SK-N-SH (cell line): ENCODE data around the gene TMX4. TPM values are rescaled to one million over a fixed set of nuclear protein-coding genes. Genes with fewer than 3 reads are reported as not detected.

Experiments used
- CTCF ChIA-PET: fragments of 300-600, 350-600 bp; formaldehyde crosslinking; extraction: SDS; loops from one replicate; lab custom pipeline; 2021; lab: Yijun Ruan, JAX
- POLR2A ChIA-PET: fragments of 350-600 bp; sonication (Branson Sonifier 250); formaldehyde crosslinking; extraction: SDS; loops from one replicate; lab custom pipeline; 2020; ENCODE audit warnings: antibody characterized with exemption, inconsistent platforms; lab: Yijun Ruan, JAX
- DNase-seq: peaks from one replicate; pipeline ENCODE4 v3.0.0; 2012
- H2AFZ ChIP-seq: fragments of 200-600 bp; sonication (generic); 2 replicates; pipeline ENCODE4 v1.8.1; 2016; ENCODE audit warnings: antibody characterized with exemption, mild to moderate bottlenecking, low read depth
- H3F3A ChIP-seq: fragments of 200-600 bp; sonication (generic); replicated peaks from 2 replicates; pipeline ENCODE3; 2016; ENCODE audit warnings: antibody characterized with exemption, mild to moderate bottlenecking; ENCODE audit not compliant: insufficient read depth
- H3K27ac ChIP-seq, 2 experiments: fragments of 200-500 bp in 1 of 2; fragments of 200-600 bp in 1 of 2; sonication (Bioruptor generic) in 1 of 2; sonication (generic), shearing (Covaris generic) in 1 of 2; 2 replicates each; pipeline versions ENCODE4 v1.5.1 to v1.6.1; 2014 to 2016; ENCODE audit warnings: low read depth in 2 of 2, inconsistent platforms in 1 of 2, low read length in 1 of 2, mild to moderate bottlenecking in 1 of 2, mixed read lengths in 1 of 2
- H3K27me3 ChIP-seq: fragments of 200-600 bp; sonication (generic), shearing (Covaris generic); 2 replicates; pipeline ENCODE4 v1.6.1; 2016; ENCODE audit warnings: mixed run types; ENCODE audit not compliant: insufficient read depth
- H3K36me3 ChIP-seq, 2 experiments: fragments of 200-500 bp in 1 of 2; fragments of 200-600 bp in 1 of 2; sonication (Bioruptor generic) in 1 of 2; sonication (generic) in 1 of 2; replicated peaks in 1 of 2; 2 replicates each; pipeline versions ENCODE3 to v1.5.1; 2014 to 2016; ENCODE audit warnings: low read length in 1 of 2, mild to moderate bottlenecking in 1 of 2; ENCODE audit not compliant: insufficient read depth in 2 of 2, control insufficient read depth in 1 of 2
- H3K4me1 ChIP-seq, 2 experiments: fragments of 200-500 bp in 1 of 2; fragments of 200-600 bp in 1 of 2; sonication (Bioruptor generic) in 1 of 2; sonication (generic), shearing (Covaris generic) in 1 of 2; 2 replicates each; pipeline versions ENCODE4 v1.5.1 to v1.6.1; 2014 to 2016; ENCODE audit warnings: low read depth in 1 of 2, low read length in 1 of 2, mixed run types in 1 of 2; ENCODE audit not compliant: insufficient read depth in 2 of 2, control insufficient read depth in 1 of 2
- H3K4me2 ChIP-seq: fragments of 200-600 bp; sonication (generic), shearing (Covaris generic); 2 replicates; pipeline ENCODE4 v1.6.1; 2017; ENCODE audit warnings: mixed run types
- H3K4me3 ChIP-seq, 2 experiments: fragments of 200-500 bp in 1 of 2; fragments of 200-600 bp in 1 of 2; sonication (Bioruptor generic) in 1 of 2; sonication (generic), shearing (Covaris generic) in 1 of 2; 2 replicates each; pipeline versions ENCODE4 v1.5.1 to v1.8.1; 2014 to 2016; ENCODE audit warnings: low read depth in 2 of 2, inconsistent platforms in 1 of 2, low read length in 1 of 2, mild to moderate bottlenecking in 1 of 2, mixed read lengths in 1 of 2, moderate library complexity in 1 of 2
- H3K79me2 ChIP-seq: fragments of 200-600 bp; sonication (generic); 2 replicates; pipeline ENCODE4 v1.8.1; 2017; ENCODE audit warnings: mild to moderate bottlenecking; ENCODE audit not compliant: insufficient read depth
- H3K9ac ChIP-seq: fragments of 200-600 bp; sonication (generic); 2 replicates; pipeline ENCODE4 v1.6.1; 2017; ENCODE audit warnings: mixed run types
- H3K9me2 ChIP-seq: fragments of 200-600 bp; sonication (generic); 2 replicates; pipeline ENCODE4 v1.6.1; 2017; ENCODE audit warnings: mixed run types
- H3K9me3 ChIP-seq: fragments of 200-600 bp; sonication (generic); 2 replicates; pipeline ENCODE4 v1.6.1; 2017; ENCODE audit warnings: mixed run types, mild to moderate bottlenecking, moderate library complexity
- H4K20me1 ChIP-seq: fragments of 200-600 bp; sonication (generic); 2 replicates; pipeline ENCODE4 v1.6.1; 2017; ENCODE audit warnings: mild to moderate bottlenecking, mixed run types; ENCODE audit not compliant: insufficient read depth
- EP300 ChIP-seq, 2 experiments: IDR thresholded peaks; 2 replicates each; pipeline versions ENCODE4 v1.4.0 to v1.6.1; 2012; ENCODE audit warnings: borderline replicate concordance in 1 of 2, low read depth in 1 of 2, low read length in 1 of 2
- FOXJ3 ChIP-seq: sonication (generic); formaldehyde crosslinking; IDR thresholded peaks from 2 replicates; pipeline ENCODE4 v1.5.1; 2020; ENCODE audit warnings: mild to moderate bottlenecking, missing genetic modification reagents
- MEF2A ChIP-seq: IDR thresholded peaks from 2 replicates; pipeline ENCODE4 v1.4.0; 2012; ENCODE audit warnings: low read depth, borderline replicate concordance
- POLR2AphosphoS5 ChIP-seq: IDR thresholded peaks from 2 replicates; pipeline ENCODE4 v1.6.1; 2012; ENCODE audit warnings: low read depth, low read length
- RCOR1 ChIP-seq: fragments of 150-350 bp; IDR thresholded peaks from 2 replicates; pipeline ENCODE4 v1.6.1; 2017; ENCODE audit warnings: antibody characterized with exemption, low read length
- REST ChIP-seq: IDR thresholded peaks from 2 replicates; pipeline ENCODE4 v1.6.1; 2012; ENCODE audit warnings: mild to moderate bottlenecking, low read depth, low read length, moderate library complexity
- SIN3A ChIP-seq: IDR thresholded peaks from 2 replicates; pipeline ENCODE4 v1.6.1; 2012; ENCODE audit warnings: low read depth, mild to moderate bottlenecking, low read length, moderate library complexity, borderline replicate concordance
- TCF12 ChIP-seq: IDR thresholded peaks from 2 replicates; pipeline ENCODE4 v1.4.0; 2012
- TEAD4 ChIP-seq: IDR thresholded peaks from 2 replicates; pipeline ENCODE4 v1.4.0; 2012; ENCODE audit warnings: mild to moderate bottlenecking, borderline replicate concordance; ENCODE audit not compliant: insufficient read depth
- ZBTB33 ChIP-seq: IDR thresholded peaks from 2 replicates; pipeline ENCODE4 v1.4.0; 2012; ENCODE audit warnings: low read depth, borderline replicate concordance
- whole genome bisulfite sequencing: methylation state at CpG from one replicate; pipeline ENCODE4 v1.1.6; 2017; ENCODE audit warnings: low lambda C conversion rate; 5-methylcytosine and 5-hydroxymethylcytosine counted together
- polyA plus RNA-seq, 3 experiments: library from polyadenylated mRNA; depleted of rRNA; stranded (reverse); fragments of >200 nt; gene quantifications; 2 replicates each; pipeline ENCODE4 v1.2.3, GENCODE V29; 2012
- TF ChIP-seq, protein P1 (sequence below): IDR thresholded peaks from 2 replicates; pipeline ENCODE4 v1.4.0; 2012; ENCODE audit warnings: low read depth
- TF ChIP-seq, protein P2 (sequence below): fragments of 150-350 bp; IDR thresholded peaks from 2 replicates; pipeline ENCODE4 v1.6.1; 2016; ENCODE audit warnings: mild to moderate bottlenecking, low read depth, low read length

The TMX4 gene
- polyA plus RNA-seq, 1 of the 3 experiments (the other 2 are of a cell fraction), result 10.9 TPM

DNA sequence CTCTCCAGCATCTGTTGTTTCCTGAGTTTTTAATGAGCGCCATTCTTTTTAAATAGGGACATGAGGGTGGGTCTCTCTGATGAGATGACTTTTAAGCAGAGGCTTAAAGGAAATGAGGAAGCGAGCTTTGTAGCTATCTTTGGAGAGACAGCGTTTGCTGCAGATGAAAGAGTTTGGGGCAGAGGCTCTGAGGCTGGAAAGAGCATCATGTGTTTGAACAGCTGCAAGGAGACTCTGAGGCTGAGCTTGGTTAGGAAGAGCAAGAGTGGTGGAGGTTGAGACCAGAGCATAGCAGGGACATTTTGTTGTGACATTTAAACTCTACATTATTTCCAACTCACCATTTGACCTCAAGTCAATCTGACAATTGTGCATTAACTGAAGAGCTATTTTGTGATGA lies 38.3 kb upstream of the TMX4 start:
- Histone ChIP-seq H4K20me1 (no peaks in the 10 kb centered on the region), H3K9me3 (no peaks in the 10 kb centered on the region), H3K27me3 (no peaks in the 10 kb centered on the region), H3K4me3 (no peak overlapping the region), H3K9ac (no peak overlapping the region), H3K27ac (no peak overlapping the region), H3F3A (no peaks in the 10 kb centered on the region), H3K4me2 (no peak overlapping the region), H3K79me2 (no peaks in the 10 kb centered on the region), H3K4me1 (peaks cover 0 to 2% of the 10 kb centered on the region in 2 experiments; a peak in 1 of 4 replicates), H3K36me3 (no peaks in the 10 kb centered on the region), H2AFZ (no peak overlapping the region), H3K9me2 (no peaks in the 10 kb centered on the region)
- 87% methylated on average over 3 of the region's 3 CpGs for WGBS
- ChIA-PET CTCF (interaction anchor here (1.0 to 1.9 kb wide), 3 partner anchors 14 to 664 kb away, joined by 4 to 5 read pairs (median 5); no protein-coding TSS in a partner anchor), POLR2A (no interaction called here)
- TF ChIP-seq POLR2AphosphoS5, result no peak
- DNase-seq, result no peak

DNA sequence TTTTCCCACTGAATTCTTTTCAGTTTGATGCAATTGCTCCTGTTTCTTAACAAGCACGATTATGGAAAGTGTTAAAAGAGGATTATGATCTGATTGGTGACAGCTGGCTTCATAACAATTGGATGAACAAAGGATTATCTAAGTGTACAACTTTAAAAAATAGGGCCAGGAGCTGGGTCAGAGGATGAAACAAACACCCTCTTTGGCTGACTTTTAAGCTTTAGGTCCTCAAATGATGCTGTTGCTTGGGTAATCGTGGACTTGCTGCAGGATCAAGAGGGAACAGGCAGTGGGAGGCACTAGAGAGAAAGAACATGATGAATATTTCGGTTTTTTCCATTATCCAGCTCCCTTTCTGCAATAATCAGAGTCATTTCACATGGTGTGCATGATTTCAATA lies 35.5 kb upstream of the TMX4 start:
- H3K4me1 ChIP-seq, result no peaks in the 10 kb centered on the region
- TF ChIP-seq, protein P1, sequence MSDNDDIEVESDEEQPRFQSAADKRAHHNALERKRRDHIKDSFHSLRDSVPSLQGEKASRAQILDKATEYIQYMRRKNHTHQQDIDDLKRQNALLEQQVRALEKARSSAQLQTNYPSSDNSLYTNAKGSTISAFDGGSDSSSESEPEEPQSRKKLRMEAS, result no peak
- TF ChIP-seq, protein P2, sequence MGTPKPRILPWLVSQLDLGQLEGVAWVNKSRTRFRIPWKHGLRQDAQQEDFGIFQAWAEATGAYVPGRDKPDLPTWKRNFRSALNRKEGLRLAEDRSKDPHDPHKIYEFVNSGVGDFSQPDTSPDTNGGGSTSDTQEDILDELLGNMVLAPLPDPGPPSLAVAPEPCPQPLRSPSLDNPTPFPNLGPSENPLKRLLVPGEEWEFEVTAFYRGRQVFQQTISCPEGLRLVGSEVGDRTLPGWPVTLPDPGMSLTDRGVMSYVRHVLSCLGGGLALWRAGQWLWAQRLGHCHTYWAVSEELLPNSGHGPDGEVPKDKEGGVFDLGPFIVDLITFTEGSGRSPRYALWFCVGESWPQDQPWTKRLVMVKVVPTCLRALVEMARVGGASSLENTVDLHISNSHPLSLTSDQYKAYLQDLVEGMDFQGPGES, result no peak
- TF ChIP-seq FOXJ3 (CRISPR knock-in tag) (no peak), TCF12 (no peak), SIN3A (no peak)
- H3K4me3 ChIP-seq, result no peak overlapping the region
- H3K9me3 ChIP-seq, result no peaks in the 10 kb centered on the region
- no peaks in the 10 kb centered on the region for H3F3A ChIP-seq
- no peak overlapping the region for H2AFZ ChIP-seq
- WGBS, result 48% methylated on average over 3 of the region's 3 CpGs
- no peaks in the 10 kb centered on the region for H3K9me2 ChIP-seq
- H3K79me2 ChIP-seq, result no peaks in the 10 kb centered on the region
- H3K27ac ChIP-seq, result no peak overlapping the region
- H3K4me2 ChIP-seq, result no peak overlapping the region
- no peaks in the 10 kb centered on the region for H4K20me1 ChIP-seq
- no peaks in the 10 kb centered on the region for H3K36me3 ChIP-seq
- H3K27me3 ChIP-seq, result no peaks in the 10 kb centered on the region
- no peak overlapping the region for H3K9ac ChIP-seq
- ChIA-PET CTCF (interaction anchor here (0.9 to 4.6 kb wide), 8 partner anchors 9 to 667 kb away, joined by 3 to 35 read pairs (median 4); no protein-coding TSS in a partner anchor), POLR2A (no interaction called here)
- DNase-seq, result no peak

- no peaks in the 10 kb centered on the region for H3F3A ChIP-seq
- H3K27me3 ChIP-seq, result no peaks in the 10 kb centered on the region
- POLR2A ChIA-PET, result no interaction called here
- no peaks in the 10 kb centered on the region for H3K9me2 ChIP-seq
- H3K9me3 ChIP-seq, result no peaks in the 10 kb centered on the region
- H3K4me1 ChIP-seq, result peaks cover 0 to 6% of the 10 kb centered on the region in 2 experiments; a peak in 2 of 4 replicates
- H4K20me1 ChIP-seq, result no peaks in the 10 kb centered on the region
- WGBS, result 79% methylated on average over 10 of the region's 10 CpGs
- no peak overlapping the region for H2AFZ ChIP-seq
- no peak overlapping the region for H3K4me3 ChIP-seq
- no peak for TF ChIP-seq EP300 (IDR thresholded peaks at IDR 0.05; ENCODE audit: borderline replicate concordance in 1 of 2, low read depth in 1 of 2, low read length in 1 of 2)
- TF ChIP-seq ZBTB33, result no peak
- TF ChIP-seq REST, result no peak
- no peak for TF ChIP-seq TEAD4
- TF ChIP-seq MEF2A, result no peak
- no peak for TF ChIP-seq RCOR1
- TF ChIP-seq, all 33 proteins: peak for 0
- H3K79me2 ChIP-seq, result no peaks in the 10 kb centered on the region
- CTCF ChIA-PET, result interaction anchor here (0.6 to 2.5 kb wide), 3 partner anchors 77 to 671 kb away, joined by 3 to 23 read pairs (median 4); partner anchors contain the start of gene PLCB1
- H3K27ac ChIP-seq, result no peak overlapping the region
- H3K9ac ChIP-seq, result no peak overlapping the region
- DNase-seq, result no peak
- no peak overlapping the region for H3K4me2 ChIP-seq
- no peaks in the 10 kb centered on the region for H3K36me3 ChIP-seq
Measured at GRCh38 chr20:8050157-8050837, 30.7 kb upstream of the TMX4 start.
